Immature natural killer cell (primary cell): ENCODE data around the gene KRTAP19-8. TPM values are rescaled to one million over a fixed set of nuclear protein-coding genes. Genes with fewer than 3 reads are reported as not detected.
A peak's percentile ranks its signal among the peaks of the same experiment; 100 is the strongest.

Experiments used
- DNase-seq, 3 donors: peaks; one replicate each; pipeline ENCODE4 v3.0.0; 2022; ENCODE audit warnings: mixed read lengths in 1 of 3
- H3K27ac Mint-ChIP-seq, 6 donors: one replicate each; pipeline ENCODE4 v1.8.0; 2020; ENCODE audit warnings: mixed read lengths in 6 of 6, mild to moderate bottlenecking in 5 of 6, inconsistent platforms in 4 of 6, moderate library complexity in 3 of 6
- H3K27me3 Mint-ChIP-seq, 3 donors: one replicate each; pipeline ENCODE4 v1.8.0; 2020 to 2021; ENCODE audit warnings: low read depth in 3 of 3, mild to moderate bottlenecking in 3 of 3, mixed read lengths in 3 of 3, moderate library complexity in 3 of 3, inconsistent platforms in 1 of 3
- H3K36me3 Mint-ChIP-seq, 3 donors: one replicate each; pipeline ENCODE4 v1.8.0; 2020; ENCODE audit warnings: mixed read lengths in 3 of 3, inconsistent platforms in 2 of 3, mild to moderate bottlenecking in 2 of 3
- H3K4me1 Mint-ChIP-seq, 2 donors: one replicate each; pipeline ENCODE4 v1.8.0; 2020; ENCODE audit warnings: inconsistent platforms in 2 of 2, mild to moderate bottlenecking in 2 of 2, mixed read lengths in 2 of 2, moderate library complexity in 1 of 2
- H3K4me3 Mint-ChIP-seq, 5 donors: one replicate each; pipeline ENCODE4 v1.8.0; 2020; ENCODE audit warnings: mild to moderate bottlenecking in 5 of 5, mixed read lengths in 5 of 5, inconsistent platforms in 3 of 5, moderate library complexity in 3 of 5
- H3K9me3 Mint-ChIP-seq, 6 donors: one replicate each; pipeline ENCODE4 v1.8.0; 2020; ENCODE audit warnings: mild to moderate bottlenecking in 6 of 6, mixed read lengths in 6 of 6, inconsistent platforms in 4 of 6, moderate library complexity in 3 of 6
- polyA plus RNA-seq, 3 donors: library from polyadenylated mRNA; unstranded; fragments of 300-500 nt; fragmentation: Illumina TruSeq; gene quantifications; one replicate each; pipeline ENCODE4 v1.2.3, GENCODE V29; 2021

KRTAP19-8 gene
- polyA plus RNA-seq, 3 donors from 2014 or later, result not detected

DNA sequence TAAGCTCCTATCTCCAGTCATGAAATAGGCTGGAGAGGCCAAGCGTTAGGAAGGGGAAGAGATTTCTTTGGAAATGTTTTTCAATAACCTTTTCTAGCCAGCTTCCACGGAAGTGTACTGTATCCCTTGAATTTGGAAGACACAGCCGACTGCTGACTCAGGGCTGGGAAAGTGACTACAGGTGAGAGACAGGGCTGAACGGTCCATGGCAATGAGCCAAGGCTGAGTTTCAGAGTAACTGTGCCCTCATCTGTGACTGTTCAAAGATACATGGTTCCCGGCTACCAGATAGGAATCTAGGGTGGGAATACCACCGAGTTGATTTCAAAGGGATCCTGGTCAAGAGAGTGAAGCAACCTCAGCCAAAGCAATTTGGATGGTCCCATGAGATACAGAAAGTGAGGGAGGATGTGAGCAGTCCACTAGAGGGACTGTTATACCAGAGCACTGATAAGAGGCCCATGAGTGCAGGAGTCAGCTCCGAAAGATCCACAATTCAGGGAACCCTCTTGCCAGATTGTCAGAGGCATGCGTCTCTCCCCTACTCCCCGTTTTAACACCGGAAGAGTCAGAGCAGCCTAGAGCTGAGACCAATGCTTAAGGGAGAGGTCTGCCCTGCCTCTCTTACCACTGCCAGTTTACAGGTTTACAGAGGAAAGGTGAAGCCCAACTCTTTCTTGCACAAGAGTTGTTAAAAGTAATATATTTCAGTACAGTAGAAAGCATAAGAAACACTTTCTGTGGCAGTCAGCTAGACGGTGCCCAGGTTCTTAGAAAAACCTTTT is 3.2 kb upstream of the KRTAP19-8 start:
- peaks cover 0 to 2% (median 0%) of the 10 kb centered on the region in 6 donors for H3K9me3 Mint-ChIP-seq
- no peaks in the 10 kb centered on the region for H3K4me1 Mint-ChIP-seq
- no peak overlapping the region for H3K27ac Mint-ChIP-seq
- no peak for DNase-seq
- H3K27me3 Mint-ChIP-seq, result peaks cover 0 to 8% (median 4%) of the 10 kb centered on the region in 3 donors
- H3K36me3 Mint-ChIP-seq, result no peaks in the 10 kb centered on the region
- no peak overlapping the region for H3K4me3 Mint-ChIP-seq

DNA sequence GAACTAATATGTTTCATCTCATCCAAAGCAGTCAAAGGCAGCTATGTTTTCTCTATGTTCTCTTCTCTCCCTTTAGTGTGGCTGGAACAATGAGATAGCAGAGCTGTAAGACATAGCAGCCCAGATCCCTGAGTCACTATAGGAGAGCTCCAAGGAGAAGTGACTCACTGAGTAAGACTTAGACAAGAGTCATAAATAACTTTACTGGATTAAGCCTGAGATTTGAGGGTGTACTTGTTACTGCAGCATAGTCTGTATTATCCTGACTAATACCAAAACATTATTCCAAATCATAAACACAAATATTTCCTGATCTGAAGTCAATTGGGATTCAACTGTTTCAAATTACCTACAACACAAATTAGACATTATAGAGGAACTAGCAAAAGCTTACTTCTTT is 3.9 kb downstream of the KRTAP19-8 start:
- Mint-ChIP-seq H3K27me3 (peaks cover 2 to 7% (median 2%) of the 10 kb centered on the region in 3 donors), H3K4me1 (no peaks in the 10 kb centered on the region), H3K9me3 (peaks cover 0 to 4% (median 1%) of the 10 kb centered on the region in 6 donors), H3K27ac (no peak overlapping the region), H3K4me3 (no peak overlapping the region), H3K36me3 (no peaks in the 10 kb centered on the region)
- DNase-seq, result no peak

DNA sequence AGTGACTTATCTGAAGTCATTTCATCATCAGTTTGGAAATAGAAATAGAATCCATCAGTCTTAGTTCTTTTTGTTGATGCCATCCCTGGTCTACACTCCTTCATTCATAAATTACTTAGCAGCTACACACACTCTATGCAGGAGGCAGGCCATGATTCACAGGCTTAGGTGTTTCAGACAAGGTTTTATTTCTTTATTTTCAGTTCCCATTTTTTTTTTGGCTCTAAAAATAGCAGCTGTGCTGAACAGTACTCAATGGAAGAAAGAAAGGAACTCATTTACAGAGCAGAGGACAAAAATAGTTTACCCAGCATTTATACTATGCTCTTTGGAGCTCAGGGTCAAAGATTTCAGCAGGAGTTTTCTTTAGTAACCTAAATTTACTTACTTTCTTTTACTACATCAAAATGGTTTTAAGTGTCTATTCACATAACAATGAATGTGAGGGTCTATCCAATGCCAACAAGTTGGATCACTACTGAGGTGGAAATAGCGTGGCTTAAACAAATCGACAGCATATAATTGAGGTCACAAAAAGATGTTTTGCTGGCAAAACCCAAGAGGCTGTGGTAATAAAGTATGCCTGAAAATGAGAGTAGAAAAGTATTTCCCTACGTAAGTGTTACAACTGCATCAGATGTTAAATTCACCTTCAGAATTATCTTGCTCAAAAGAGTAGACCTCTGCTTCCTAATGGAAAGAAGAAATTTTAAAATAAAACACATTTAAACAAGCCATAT is 7.7 kb downstream of the KRTAP19-8 start:
- Mint-ChIP-seq H3K4me3 (no peak overlapping the region), H3K27me3 (peaks cover 2 to 3% (median 2%) of the 10 kb centered on the region in 3 donors), H3K36me3 (no peaks in the 10 kb centered on the region), H3K9me3 (peaks cover 0 to 4% (median 1%) of the 10 kb centered on the region in 6 donors), H3K4me1 (no peaks in the 10 kb centered on the region), H3K27ac (no peak overlapping the region)
- DNase-seq, result no peak

DNA sequence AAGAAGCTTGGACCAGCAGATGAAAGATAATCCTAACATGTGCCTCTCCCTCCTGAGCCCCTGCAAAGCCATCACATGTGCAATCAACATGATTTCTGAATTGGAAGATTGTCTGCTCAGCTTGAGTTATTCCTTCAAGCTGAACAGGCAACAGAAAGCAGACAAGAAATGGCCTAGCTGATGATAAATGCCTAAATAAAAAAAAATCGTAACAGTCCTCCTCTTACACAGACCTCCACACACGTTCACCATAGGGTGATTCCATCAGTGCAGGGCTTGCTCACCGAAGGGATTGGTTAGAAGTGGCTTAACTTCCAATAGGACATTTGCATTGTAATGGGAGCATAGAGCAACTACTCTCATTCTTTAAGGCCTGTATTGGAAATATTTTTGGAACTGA is 14.6 kb downstream of the KRTAP19-8 start:
- Mint-ChIP-seq H3K36me3 (no peaks in the 10 kb centered on the region), H3K4me3 (no peak overlapping the region), H3K4me1 (no peaks in the 10 kb centered on the region), H3K9me3 (no peaks in the 10 kb centered on the region), H3K27ac (no peak overlapping the region), H3K27me3 (peaks cover 0 to 8% (median 7%) of the 10 kb centered on the region in 3 donors)
- DNase-seq, result no peak

DNA sequence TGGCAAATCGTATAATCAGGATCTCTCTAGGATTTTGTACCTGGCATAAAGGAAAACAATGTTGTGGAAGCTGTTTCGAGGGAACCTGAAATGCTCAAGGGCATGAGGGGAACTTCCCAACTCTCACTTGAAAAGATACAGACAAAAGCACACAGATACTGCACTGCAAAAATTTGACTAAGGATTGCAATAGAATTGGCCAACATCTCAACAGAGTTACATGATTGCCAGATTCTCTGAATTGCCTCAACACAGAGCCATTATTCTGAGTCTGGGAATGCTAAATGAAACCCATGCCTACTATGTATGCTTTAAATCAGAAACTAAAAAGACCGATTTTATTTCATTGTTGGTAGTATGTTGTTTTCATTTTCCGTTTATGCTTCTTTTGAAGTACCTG is 16.0 kb downstream of the KRTAP19-8 start:
- H3K27ac Mint-ChIP-seq, result no peak overlapping the region
- H3K4me1 Mint-ChIP-seq, result no peaks in the 10 kb centered on the region
- peaks cover 0 to 1% (median 0%) of the 10 kb centered on the region in 6 donors for H3K9me3 Mint-ChIP-seq
- no peaks in the 10 kb centered on the region for H3K36me3 Mint-ChIP-seq
- peaks cover 0 to 9% (median 9%) of the 10 kb centered on the region in 3 donors for H3K27me3 Mint-ChIP-seq
- no peak for DNase-seq
- H3K4me3 Mint-ChIP-seq, result no peak overlapping the region

DNA sequence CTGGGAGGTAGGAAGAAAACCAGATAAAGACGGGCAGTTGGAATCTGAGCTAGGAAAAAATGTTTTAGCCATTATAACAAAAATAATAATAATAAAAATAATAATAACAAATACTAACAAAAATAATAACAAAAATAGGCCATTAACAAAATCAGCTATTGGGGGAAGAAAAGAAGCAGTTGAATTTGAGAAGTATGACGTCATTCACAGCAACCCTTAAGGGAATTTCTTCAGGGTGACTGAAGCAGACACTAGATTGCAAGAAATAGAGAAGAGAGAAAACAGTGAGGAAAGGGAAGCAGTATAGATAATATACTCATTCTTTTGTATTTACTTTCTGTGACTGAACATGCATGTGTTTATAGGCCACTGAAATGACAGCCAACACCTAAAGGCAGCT is 20.0 kb downstream of the KRTAP19-8 start:
- Mint-ChIP-seq H3K9me3 (peaks cover 0 to 3% (median 0%) of the 10 kb centered on the region in 6 donors), H3K36me3 (no peaks in the 10 kb centered on the region), H3K4me3 (no peak overlapping the region), H3K27ac (no peak overlapping the region), H3K4me1 (peaks cover under 1 to 3% of the 10 kb centered on the region in 2 donors), H3K27me3 (peaks cover 0 to 8% (median 7%) of the 10 kb centered on the region in 3 donors)
- no peak for DNase-seq

DNA sequence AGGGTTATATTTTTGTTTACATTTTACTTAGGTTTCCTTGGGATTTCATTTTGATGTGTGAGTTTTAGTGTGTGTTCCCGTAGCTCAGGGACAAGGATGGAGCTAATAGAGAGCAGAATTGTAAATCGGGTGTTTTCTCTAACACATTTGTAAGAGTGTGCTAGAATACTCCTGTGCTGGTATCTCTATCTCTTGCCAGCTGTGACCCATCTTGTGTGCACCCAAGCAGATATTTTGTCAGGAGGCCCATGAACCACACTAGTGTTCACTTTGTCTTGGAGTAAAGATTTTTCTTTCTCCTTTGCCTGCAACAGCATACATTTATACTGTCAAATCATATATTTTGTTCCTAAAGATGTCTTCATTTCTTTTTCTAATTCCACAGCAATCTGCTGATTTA is 23.4 kb downstream of the KRTAP19-8 start:
- Mint-ChIP-seq H3K9me3 (peaks cover 0 to 6% (median 0%) of the 10 kb centered on the region in 6 donors), H3K4me3 (no peak overlapping the region), H3K4me1 (peaks cover 22 to 34% of the 10 kb centered on the region in 2 donors), H3K36me3 (no peaks in the 10 kb centered on the region), H3K27me3 (peaks cover 0 to 2% (median 2%) of the 10 kb centered on the region in 3 donors), H3K27ac (no peak overlapping the region)
- no peak for DNase-seq

DNA sequence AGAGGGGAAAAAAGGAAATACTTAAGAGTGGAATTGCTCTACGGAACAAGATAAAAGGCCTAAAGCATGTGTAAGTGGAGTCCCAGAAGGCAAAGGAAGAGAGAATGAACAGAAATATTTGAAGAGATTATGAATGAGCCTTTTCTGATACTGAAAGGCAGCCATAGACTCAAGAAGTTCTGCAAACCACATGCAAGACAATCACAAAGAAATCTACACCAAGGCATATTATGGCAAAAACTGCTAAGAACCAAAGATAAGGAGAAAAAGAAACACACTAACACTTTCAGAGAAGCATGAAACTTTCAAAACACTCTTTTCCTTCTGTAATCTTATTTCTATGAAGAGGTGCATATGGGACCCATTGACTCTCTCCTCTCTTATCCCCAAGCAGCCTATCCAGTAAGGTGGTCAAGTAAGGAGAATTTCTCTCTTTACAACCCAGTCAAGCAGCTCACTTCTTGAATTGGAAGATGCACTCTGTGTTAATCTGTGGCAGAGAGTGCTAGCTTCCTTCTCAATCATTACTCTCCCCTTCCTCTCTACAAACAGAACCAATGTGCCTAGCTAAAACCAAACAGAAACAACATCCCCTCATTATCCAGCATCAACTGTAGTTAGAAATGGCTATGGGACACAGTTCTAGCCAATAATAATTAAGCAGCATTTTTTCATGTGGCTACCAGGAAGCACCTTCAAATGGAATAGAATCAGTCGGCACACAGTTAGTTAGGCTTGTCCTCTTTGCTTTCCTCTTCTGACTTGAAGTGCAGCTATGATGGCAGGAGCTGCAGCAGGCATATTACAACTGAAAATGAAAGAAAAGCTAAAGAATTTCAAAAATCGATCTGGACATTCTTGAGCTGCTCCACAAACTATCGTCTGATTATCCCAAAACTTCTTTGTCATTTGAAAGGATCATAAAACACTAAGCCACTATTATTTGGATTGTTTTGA is 25.9 kb downstream of the KRTAP19-8 start:
- H3K36me3 Mint-ChIP-seq, result no peaks in the 10 kb centered on the region
- peaks cover 22 to 36% of the 10 kb centered on the region in 2 donors for H3K4me1 Mint-ChIP-seq
- H3K27ac Mint-ChIP-seq, result peak overlapping the region; percentile 31 to 87 (median 73)
- DNase-seq, result peak in 1 of 3 donors; percentile 9
- H3K27me3 Mint-ChIP-seq, result peaks cover 0 to 4% (median 0%) of the 10 kb centered on the region in 3 donors
- H3K4me3 Mint-ChIP-seq, result peak overlapping the region in 4 of 5 donors; percentile 26 to 63 (median 48)
- peaks cover 0 to 5% (median 0%) of the 10 kb centered on the region in 6 donors for H3K9me3 Mint-ChIP-seq

DNA sequence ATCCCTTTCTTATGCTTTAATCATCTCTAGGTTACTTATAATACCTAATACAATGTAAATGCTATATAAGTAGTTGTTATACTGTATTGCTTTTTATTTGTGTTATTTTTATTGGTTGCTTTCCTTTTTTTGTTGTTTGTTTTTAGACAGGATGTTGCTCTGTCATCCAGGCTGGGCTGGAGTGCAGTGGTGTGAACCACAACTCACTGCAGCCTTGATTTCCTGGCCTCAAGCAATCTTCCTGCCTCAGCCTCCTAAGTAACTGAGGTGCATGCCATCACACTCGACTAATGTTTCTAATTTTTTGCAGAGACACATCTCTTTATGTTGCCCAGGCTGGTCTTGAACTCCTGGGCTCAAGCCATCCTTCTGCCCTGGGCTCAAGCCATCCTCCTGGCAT is 26.9 kb downstream of the KRTAP19-8 start:
- peak in 2 of 3 donors; percentile 1 to 38 for DNase-seq
- H3K9me3 Mint-ChIP-seq, result peaks cover 0 to 4% (median 0%) of the 10 kb centered on the region in 6 donors
- peak overlapping the region; percentile 4 to 84 (median 48) for H3K27ac Mint-ChIP-seq
- H3K36me3 Mint-ChIP-seq, result no peaks in the 10 kb centered on the region
- peak overlapping the region in 4 of 5 donors; percentile 39 to 85 (median 47) for H3K4me3 Mint-ChIP-seq
- H3K27me3 Mint-ChIP-seq, result peaks cover 0 to 2% (median 2%) of the 10 kb centered on the region in 3 donors
- peaks cover 22 to 34% of the 10 kb centered on the region in 2 donors for H3K4me1 Mint-ChIP-seq

DNA sequence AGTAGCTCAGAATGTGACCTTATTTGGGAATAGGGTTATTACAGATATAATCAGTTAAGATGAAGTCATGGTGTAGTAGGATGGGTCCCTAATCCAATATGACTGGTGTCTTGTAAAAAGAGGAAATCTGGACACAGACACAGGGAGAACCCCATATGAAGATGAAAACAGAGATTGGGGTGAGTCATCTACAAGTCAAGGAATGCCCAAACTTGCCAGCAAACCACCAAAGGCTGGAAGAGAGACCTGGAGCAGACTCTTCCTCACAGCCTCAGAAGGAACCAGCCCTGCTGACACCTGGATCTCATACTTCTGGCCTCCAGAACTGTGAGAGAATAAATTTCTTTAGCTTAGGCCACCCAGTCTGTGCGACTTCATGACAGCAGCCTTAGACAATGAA is 29.9 kb downstream of the KRTAP19-8 start:
- no peak overlapping the region for H3K27ac Mint-ChIP-seq
- H3K9me3 Mint-ChIP-seq, result peaks cover 0 to 4% (median 0%) of the 10 kb centered on the region in 6 donors
- H3K27me3 Mint-ChIP-seq, result peaks cover 0 to 4% (median 2%) of the 10 kb centered on the region in 3 donors
- no peak overlapping the region for H3K4me3 Mint-ChIP-seq
- H3K4me1 Mint-ChIP-seq, result peaks cover 22 to 34% of the 10 kb centered on the region in 2 donors
- no peaks in the 10 kb centered on the region for H3K36me3 Mint-ChIP-seq
- DNase-seq, result no peak

DNA sequence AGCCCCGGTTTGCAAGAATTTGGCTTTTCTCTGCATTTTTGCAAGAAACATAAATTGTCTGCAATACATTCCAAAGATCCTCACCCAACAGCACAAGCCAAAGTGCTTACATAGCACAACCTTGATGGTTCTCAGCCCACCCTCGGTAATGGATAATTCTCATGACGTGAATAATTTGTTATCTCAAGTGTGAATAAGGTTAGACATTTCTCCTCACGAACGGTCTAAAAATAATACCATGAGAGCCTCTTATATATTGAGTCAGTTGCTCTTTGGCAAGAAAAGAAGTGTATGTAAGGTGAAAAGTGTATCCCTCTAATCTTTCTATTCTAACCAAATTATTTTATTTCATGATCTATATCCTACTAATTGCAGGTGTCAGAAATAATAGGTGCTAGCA is 33.3 kb downstream of the KRTAP19-8 start:
- no peak for DNase-seq
- no peak overlapping the region for H3K4me3 Mint-ChIP-seq
- H3K27ac Mint-ChIP-seq, result no peak overlapping the region
- H3K27me3 Mint-ChIP-seq, result peaks cover 0 to 4% (median 2%) of the 10 kb centered on the region in 3 donors
- no peaks in the 10 kb centered on the region for H3K36me3 Mint-ChIP-seq
- peaks cover 0 to 1% (median 0%) of the 10 kb centered on the region in 6 donors for H3K9me3 Mint-ChIP-seq
- H3K4me1 Mint-ChIP-seq, result peaks cover 0 to 3% of the 10 kb centered on the region in 2 donors

DNA sequence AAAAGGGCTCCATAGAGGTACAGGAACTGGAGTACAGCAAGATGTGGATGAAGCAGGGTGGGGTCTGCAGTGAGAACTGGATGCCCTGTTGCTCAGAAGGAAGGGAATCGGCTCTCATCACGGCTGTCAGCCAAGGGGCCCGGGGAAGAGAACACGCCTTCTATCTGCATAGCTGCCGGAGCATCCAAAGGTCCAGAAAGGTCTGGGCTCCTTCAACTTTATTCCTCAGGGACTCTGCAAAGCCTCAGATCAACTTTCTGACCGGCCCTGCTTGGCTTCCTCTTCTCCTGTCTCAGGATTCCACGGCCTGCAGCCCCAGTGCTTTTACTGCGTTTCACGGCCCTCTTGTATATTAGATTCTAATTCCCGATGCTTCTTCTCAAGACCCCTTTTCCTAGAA is 34.8 kb downstream of the KRTAP19-8 start:
- no peak for DNase-seq
- no peaks in the 10 kb centered on the region for H3K36me3 Mint-ChIP-seq

DNA sequence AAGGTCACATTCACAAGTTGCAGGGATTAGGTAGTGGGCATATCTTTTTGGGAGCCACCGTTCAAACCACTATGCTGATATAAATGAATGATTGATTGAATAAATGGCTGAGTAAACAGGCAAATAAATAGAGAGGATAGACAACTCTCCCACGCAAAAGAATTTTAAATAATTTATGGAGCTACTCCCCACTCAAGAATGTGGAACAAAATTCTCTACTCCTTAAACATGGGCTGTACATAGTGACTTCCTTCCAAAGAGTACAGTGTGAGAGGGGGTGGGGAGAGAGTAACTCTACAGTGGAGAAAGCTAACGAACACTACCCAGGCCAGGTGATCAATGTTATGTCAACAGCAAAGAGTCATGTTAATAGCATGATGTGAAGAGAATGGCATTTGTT is 40.7 kb downstream of the KRTAP19-8 start:
- Mint-ChIP-seq H3K9me3 (peaks cover 0 to 2% (median 0%) of the 10 kb centered on the region in 6 donors), H3K4me1 (no peaks in the 10 kb centered on the region), H3K27ac (no peak overlapping the region), H3K27me3 (peaks cover 0 to 9% (median 0%) of the 10 kb centered on the region in 3 donors), H3K36me3 (no peaks in the 10 kb centered on the region), H3K4me3 (no peak overlapping the region)
- no peak for DNase-seq

More for the DNA sequence above, 34.8 kb downstream of the KRTAP19-8 start:
- Mint-ChIP-seq H3K27me3 (peaks cover 0 to 4% (median 2%) of the 10 kb centered on the region in 3 donors), H3K4me1 (no peaks in the 10 kb centered on the region), H3K27ac (no peak overlapping the region), H3K9me3 (peaks cover 0 to 1% (median 0%) of the 10 kb centered on the region in 6 donors), H3K4me3 (no peak overlapping the region)
